Measurements from ENCODE around the gene PPFIA2.

DNA sequence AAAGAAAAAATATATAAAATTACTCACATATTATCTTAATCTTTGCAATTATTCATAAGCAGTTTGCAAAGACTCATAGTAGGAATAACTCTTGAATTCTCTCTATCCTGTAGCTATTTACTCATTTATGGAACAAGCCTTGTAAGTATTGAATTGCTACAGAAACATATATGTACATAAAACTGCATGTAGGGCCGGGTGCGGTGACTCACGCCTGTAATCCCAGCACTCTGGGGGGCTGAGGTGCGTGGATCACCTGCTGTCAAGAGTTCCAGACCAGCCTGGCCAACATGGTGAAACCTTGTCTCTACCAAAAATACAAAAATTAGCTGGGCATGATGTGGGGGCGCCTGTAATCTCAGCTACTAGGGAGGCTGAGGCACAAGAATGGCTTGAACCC lies 286.2 kb downstream of the PPFIA2 start:
- TF ChIP-seq, protein P1, sequence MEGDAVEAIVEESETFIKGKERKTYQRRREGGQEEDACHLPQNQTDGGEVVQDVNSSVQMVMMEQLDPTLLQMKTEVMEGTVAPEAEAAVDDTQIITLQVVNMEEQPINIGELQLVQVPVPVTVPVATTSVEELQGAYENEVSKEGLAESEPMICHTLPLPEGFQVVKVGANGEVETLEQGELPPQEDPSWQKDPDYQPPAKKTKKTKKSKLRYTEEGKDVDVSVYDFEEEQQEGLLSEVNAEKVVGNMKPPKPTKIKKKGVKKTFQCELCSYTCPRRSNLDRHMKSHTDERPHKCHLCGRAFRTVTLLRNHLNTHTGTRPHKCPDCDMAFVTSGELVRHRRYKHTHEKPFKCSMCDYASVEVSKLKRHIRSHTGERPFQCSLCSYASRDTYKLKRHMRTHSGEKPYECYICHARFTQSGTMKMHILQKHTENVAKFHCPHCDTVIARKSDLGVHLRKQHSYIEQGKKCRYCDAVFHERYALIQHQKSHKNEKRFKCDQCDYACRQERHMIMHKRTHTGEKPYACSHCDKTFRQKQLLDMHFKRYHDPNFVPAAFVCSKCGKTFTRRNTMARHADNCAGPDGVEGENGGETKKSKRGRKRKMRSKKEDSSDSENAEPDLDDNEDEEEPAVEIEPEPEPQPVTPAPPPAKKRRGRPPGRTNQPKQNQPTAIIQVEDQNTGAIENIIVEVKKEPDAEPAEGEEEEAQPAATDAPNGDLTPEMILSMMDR (IDR thresholded peaks at IDR 0.05), result no peak
- TF ChIP-seq, protein P2, sequence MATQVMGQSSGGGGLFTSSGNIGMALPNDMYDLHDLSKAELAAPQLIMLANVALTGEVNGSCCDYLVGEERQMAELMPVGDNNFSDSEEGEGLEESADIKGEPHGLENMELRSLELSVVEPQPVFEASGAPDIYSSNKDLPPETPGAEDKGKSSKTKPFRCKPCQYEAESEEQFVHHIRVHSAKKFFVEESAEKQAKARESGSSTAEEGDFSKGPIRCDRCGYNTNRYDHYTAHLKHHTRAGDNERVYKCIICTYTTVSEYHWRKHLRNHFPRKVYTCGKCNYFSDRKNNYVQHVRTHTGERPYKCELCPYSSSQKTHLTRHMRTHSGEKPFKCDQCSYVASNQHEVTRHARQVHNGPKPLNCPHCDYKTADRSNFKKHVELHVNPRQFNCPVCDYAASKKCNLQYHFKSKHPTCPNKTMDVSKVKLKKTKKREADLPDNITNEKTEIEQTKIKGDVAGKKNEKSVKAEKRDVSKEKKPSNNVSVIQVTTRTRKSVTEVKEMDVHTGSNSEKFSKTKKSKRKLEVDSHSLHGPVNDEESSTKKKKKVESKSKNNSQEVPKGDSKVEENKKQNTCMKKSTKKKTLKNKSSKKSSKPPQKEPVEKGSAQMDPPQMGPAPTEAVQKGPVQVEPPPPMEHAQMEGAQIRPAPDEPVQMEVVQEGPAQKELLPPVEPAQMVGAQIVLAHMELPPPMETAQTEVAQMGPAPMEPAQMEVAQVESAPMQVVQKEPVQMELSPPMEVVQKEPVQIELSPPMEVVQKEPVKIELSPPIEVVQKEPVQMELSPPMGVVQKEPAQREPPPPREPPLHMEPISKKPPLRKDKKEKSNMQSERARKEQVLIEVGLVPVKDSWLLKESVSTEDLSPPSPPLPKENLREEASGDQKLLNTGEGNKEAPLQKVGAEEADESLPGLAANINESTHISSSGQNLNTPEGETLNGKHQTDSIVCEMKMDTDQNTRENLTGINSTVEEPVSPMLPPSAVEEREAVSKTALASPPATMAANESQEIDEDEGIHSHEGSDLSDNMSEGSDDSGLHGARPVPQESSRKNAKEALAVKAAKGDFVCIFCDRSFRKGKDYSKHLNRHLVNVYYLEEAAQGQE (IDR thresholded peaks at IDR 0.05; ENCODE audit: insufficient read depth in 1 of 2, low read depth in 2 of 2, low read length in 1 of 2), result no peak
- TF ChIP-seq POLR2AphosphoS5 (IDR thresholded peaks at IDR 0.05; ENCODE audit: low read depth, low read length) (no peak), SIN3A (IDR thresholded peaks at IDR 0.05; ENCODE audit: borderline replicate concordance, insufficient read depth, low read depth, low read length) (no peak)

Measured in Panc1 (cell line).